Pancreas (tissue), 10 donors: Measurements from ENCODE around the gene NGB. TPM values are rescaled to one million over a fixed set of nuclear protein-coding genes. Genes with fewer than 3 reads are reported as not detected.

ENCODE experiments used
- ATAC-seq, 4 donors: fragments of 200-7000 bp; cut with Tn5 transposase; one replicate each; pipeline versions ENCODE4 v1.8.0 to v1.9.1; 2020; ENCODE audit warnings: mild to moderate bottlenecking in 4 of 4, moderate library complexity in 4 of 4
- DNase-seq, 6 donors: peaks; one replicate each; pipeline ENCODE4 v3.0.0-alpha.2; 2020
- FAIRE-seq: peaks from 2 replicates; lab custom pipeline; 2012; peaks lifted over from hg19 to GRCh38; lab: Jason Lieb, UNC
- H3K27ac ChIP-seq, 4 donors: fragments of 200-600 bp; sonication (generic); 1 replicate in 3 of 4; 2 replicates in 1 of 4; pipeline versions ENCODE4 v1.5.0 to v1.8.0; 2020
- H3K27me3 ChIP-seq, 4 donors: fragments of 200-600 bp; one replicate each; pipeline ENCODE4 v1.8.0; 2021
- H3K36me3 ChIP-seq, 3 donors: fragments of 200-600 bp; sonication (generic) in 1 of 3; one replicate each; pipeline versions ENCODE4 v1.5.0 to v1.8.0; 2020 to 2021
- H3K4me1 ChIP-seq, 3 donors: fragments of 200-600 bp; one replicate each; pipeline ENCODE4 v1.8.0; 2021
- H3K4me3 ChIP-seq, 4 donors: fragments of 200-600 bp; sonication (generic) in 2 of 4; one replicate each; pipeline versions ENCODE4 v1.5.0 to v1.8.0; 2020 to 2021
- H3K9me3 ChIP-seq, 4 donors: fragments of 200-600 bp; one replicate each; pipeline ENCODE4 v1.8.0; 2021
- WGBS, 2 donors: extraction: QIAGEN DNeasy Blood & Tissue Kit; methylation state at CpG; one replicate each; pipeline ENCODE4 v1.1.7; 2013; 5-methylcytosine and 5-hydroxymethylcytosine counted together
- intact Hi-C, 3 donors: fragments of 100-400 bp; cut with DNase I; formaldehyde crosslinking; loops; one replicate each; pipeline versions ENCODE4 v1.11.1 to v1.14.2; 2022
- polyA plus RNA-seq, 2 donors: library from polyadenylated mRNA; stranded (reverse); fragments of 200-250 nt; gene quantifications; one replicate each; pipeline ENCODE4 v1.2.3, GENCODE V29; 2013
- total RNA-seq, 6 donors: library from RNA; stranded (reverse); fragmentation: NEBNext Ultra II Directional in 4 of 6; extraction: Animal tissue kit (Norgen Biotek cat#: 25700) in 4 of 6; gene quantifications; one replicate each; pipeline versions ENCODE4 v1.2.1 to v1.2.4, GENCODE V29; 2021 to 2023
- TF ChIP-seq, protein P1 (sequence below), 4 donors: fragments of 200-600 bp; sonication (generic) in 3 of 4; IDR thresholded peaks; one replicate each; pipeline versions ENCODE4 v1.5.0 to v1.8.0; 2021; ENCODE audit warnings: antibody characterized with exemption in 4 of 4
- donor health status: healthy with polysubstance abuse.
- donor health status: DM: no; HTN: no; CAD: no; lungs with moderate emphysema.
- donor health status: DM: no; HTN: no; CAD: no.
- donor health status: control.
- donor health status: control.
- donor health status: Bipolar disorder and iron deficiency.
- donor health status: DM: yes; HTN: yes; CAD: no.
- donor health status: DM: no; HTN: no; CAD: no.
- donor health status: DM: no; HTN: no; CAD: no.
- donor health status: DM: yes; HTN: yes; CAD: no.

The NGB gene
- total and polyA plus RNA-seq, 8 donors = 0.13 to 3.4 (median 0.37) TPM; not detected in 3

DNA sequence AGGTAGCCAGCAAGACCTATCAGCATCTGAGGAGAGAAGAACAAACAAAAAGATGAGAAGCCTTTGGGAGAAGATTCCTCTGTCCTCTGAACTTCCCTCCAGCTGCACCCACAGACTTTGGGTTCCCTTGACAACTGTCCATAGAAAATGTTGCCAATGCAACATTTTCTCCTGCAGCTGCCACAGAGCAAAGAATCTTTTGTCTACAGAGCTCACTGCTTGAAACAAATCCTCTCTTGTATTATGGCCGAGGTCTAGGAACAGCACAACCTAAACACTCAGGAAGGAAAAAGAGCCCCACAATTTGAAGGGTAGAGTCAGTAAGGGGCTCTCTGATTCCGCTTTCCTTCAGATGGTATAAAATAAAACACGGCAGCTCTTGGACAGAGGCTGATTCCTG is 35.4 kb upstream of the NGB start:
- ATAC-seq = no peak
- no peak for DNase-seq
- H3K9me3 ChIP-seq = no peaks in the 10 kb centered on the region
- 79 to 83% methylated on average over 3 of the region's 3 CpGs for WGBS, 2 donors
- no peak for FAIRE-seq
- intact Hi-C loops = no loop called here
- no peak overlapping the region for H3K27ac ChIP-seq
- no peaks in the 10 kb centered on the region for H3K27me3 ChIP-seq
- H3K36me3 ChIP-seq = no peaks in the 10 kb centered on the region
- H3K4me1 ChIP-seq = no peaks in the 10 kb centered on the region
- H3K4me3 ChIP-seq = no peak overlapping the region
- TF ChIP-seq, protein P1, sequence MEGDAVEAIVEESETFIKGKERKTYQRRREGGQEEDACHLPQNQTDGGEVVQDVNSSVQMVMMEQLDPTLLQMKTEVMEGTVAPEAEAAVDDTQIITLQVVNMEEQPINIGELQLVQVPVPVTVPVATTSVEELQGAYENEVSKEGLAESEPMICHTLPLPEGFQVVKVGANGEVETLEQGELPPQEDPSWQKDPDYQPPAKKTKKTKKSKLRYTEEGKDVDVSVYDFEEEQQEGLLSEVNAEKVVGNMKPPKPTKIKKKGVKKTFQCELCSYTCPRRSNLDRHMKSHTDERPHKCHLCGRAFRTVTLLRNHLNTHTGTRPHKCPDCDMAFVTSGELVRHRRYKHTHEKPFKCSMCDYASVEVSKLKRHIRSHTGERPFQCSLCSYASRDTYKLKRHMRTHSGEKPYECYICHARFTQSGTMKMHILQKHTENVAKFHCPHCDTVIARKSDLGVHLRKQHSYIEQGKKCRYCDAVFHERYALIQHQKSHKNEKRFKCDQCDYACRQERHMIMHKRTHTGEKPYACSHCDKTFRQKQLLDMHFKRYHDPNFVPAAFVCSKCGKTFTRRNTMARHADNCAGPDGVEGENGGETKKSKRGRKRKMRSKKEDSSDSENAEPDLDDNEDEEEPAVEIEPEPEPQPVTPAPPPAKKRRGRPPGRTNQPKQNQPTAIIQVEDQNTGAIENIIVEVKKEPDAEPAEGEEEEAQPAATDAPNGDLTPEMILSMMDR (IDR thresholded peaks at IDR 0.05) = no peak

DNA sequence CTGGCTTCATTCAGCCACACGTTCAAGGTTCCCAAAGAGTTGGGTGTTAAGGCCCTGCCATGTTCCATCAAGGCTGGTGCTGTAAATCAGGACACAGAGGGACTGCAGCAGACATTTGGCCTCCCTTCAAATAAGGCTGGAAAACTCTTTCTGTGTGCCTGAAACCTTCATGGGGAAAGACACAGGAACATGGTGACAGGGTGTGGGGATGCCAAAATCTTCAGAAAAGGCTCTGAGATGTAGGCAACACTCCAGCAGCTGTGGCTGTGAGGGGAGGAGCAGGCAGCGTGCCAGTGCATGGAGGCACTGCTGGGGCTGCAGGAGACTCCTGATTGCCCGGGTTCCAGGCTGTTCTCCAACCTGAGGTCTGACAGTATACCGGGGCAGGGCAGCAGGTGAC is 34.7 kb upstream of the NGB start:
- no peaks in the 10 kb centered on the region for H3K36me3 ChIP-seq
- 81 to 82% methylated on average over 4 of the region's 4 CpGs for WGBS, 2 donors
- H3K4me3 ChIP-seq = no peak overlapping the region
- H3K4me1 ChIP-seq = no peaks in the 10 kb centered on the region
- no peaks in the 10 kb centered on the region for H3K27me3 ChIP-seq
- DNase-seq = no peak
- TF ChIP-seq, protein P1 (IDR thresholded peaks at IDR 0.05) = no peak
- ATAC-seq = no peak
- no peak overlapping the region for H3K27ac ChIP-seq
- FAIRE-seq = no peak
- intact Hi-C loops = no loop called here
- H3K9me3 ChIP-seq = no peaks in the 10 kb centered on the region

DNA sequence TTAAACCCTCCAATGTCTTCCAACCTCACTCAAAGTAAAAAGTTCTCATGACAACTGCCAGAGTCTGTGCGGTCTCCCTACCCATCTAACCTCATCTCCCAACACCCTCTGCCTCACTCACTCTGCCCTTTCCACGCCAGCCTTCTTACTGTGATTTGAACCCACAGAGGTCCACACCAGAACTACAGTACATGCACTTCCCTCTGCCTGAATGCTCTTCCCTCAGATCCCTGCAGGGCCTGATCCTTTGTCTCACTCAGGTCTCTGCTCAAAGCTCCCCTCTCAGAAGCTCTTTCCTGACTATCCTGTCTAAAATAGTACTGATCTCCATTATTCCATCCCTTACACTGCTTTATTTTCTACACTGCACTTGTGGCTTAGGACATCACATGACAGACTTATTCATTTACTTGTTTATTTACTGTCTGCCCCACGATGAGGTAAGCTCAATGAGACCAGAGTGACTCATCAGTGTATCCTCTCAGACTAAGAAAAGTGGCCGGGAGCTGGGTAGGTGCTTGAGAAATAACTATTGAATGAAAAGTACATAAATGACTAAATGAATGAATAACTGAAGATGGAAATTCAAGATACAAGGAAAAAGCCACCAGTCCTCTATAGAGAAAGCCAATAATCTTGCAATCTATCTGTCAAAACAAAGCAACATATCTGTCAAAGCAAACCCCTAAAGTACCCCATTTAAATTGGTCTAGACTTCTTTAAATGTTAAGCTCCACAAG is 32.6 kb upstream of the NGB start:
- no peaks in the 10 kb centered on the region for H3K27me3 ChIP-seq
- peak overlapping the region in 2 of 4 donors; percentile 62 to 65 for H3K27ac ChIP-seq
- TF ChIP-seq, protein P1 (IDR thresholded peaks at IDR 0.05) = no peak
- no peak for DNase-seq
- intact Hi-C loops = no loop called here
- H3K9me3 ChIP-seq = no peaks in the 10 kb centered on the region
- ATAC-seq = peak; percentile 38 to 91 (median 78)
- no peaks in the 10 kb centered on the region for H3K4me1 ChIP-seq
- 54 to 63% methylated on average over 4 of the region's 4 CpGs for WGBS, 2 donors
- no peaks in the 10 kb centered on the region for H3K36me3 ChIP-seq
- no peak overlapping the region for H3K4me3 ChIP-seq
- FAIRE-seq = no peak

DNA sequence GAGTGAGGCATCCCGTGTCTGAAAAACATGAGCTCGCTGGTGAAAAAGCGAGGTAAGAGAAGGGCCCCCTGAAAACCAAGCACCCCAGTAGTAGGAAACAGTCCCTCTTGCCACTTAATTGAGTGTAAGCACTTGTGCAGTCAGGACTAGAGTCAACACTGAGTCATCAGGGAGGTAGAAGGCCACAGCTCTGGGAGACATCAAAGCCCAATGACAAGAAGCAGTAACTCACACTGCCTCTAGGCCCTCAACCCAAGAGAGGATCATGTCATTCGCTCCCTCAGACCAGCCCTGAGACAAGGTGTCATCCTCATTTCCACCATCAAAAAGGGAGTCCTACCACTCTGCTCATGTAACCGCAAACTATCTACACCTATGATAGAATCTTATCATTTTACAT is 31.9 kb upstream of the NGB start:
- Histone ChIP-seq H3K27me3 (no peaks in the 10 kb centered on the region), H3K4me1 (no peaks in the 10 kb centered on the region), H3K36me3 (no peaks in the 10 kb centered on the region), H3K9me3 (no peaks in the 10 kb centered on the region), H3K27ac (peak overlapping the region in 2 of 4 donors; percentile 62 to 65), H3K4me3 (no peak overlapping the region)
- peak; percentile 38 to 86 (median 70) for ATAC-seq
- intact Hi-C loops = no loop called here
- WGBS, 2 donors = 93 to 98% methylated on average over 5 of the region's 5 CpGs
- TF ChIP-seq, protein P1 (IDR thresholded peaks at IDR 0.05) = no peak
- no peak for FAIRE-seq
- DNase-seq = no peak

DNA sequence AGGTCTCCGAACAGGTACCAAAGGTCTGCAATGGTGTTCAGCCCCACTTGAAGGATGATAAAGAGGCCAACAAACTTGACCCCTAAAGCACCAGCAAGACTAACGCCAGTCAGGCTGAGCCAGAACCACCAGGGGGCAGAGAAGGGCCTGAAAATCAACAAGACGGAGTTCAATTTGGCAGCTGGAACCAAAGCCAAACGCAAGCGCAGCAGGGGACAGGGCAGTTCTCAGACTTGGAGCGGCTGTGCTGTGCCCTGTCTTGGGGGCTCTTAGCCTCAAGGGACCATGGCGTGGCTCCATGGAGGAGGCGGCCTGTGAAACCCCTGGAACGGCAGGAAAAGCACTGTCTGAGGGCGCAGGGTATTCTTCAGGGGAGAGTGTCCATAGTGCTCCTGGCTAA is 30.1 kb upstream of the NGB start:
- TF ChIP-seq, protein P1 (IDR thresholded peaks at IDR 0.05) = peak in 3 of 4 donors; percentile 47 to 53 (median 50)
- peak in 5 of 6 donors; percentile 57 to 78 (median 60) for DNase-seq
- Histone ChIP-seq H3K27ac (no peak overlapping the region), H3K36me3 (peaks cover 0 to 2% (median 0%) of the 10 kb centered on the region in 3 donors), H3K9me3 (no peaks in the 10 kb centered on the region), H3K27me3 (no peaks in the 10 kb centered on the region), H3K4me1 (no peaks in the 10 kb centered on the region), H3K4me3 (no peak overlapping the region)
- peak; percentile 64 to 85 (median 72) for ATAC-seq
- FAIRE-seq = no peak
- intact Hi-C loops = no loop called here
- WGBS, 2 donors = 37 to 41% methylated on average over 10 of the region's 10 CpGs
